Lung (tissue), 12 donors: ENCODE data around the gene MDK. TPM values are rescaled to one million over a fixed set of nuclear protein-coding genes. Genes with fewer than 3 reads are reported as not detected.

ENCODE experiments used
- ATAC-seq: fragments of 200-7000 bp; cut with Tn5 transposase; one replicate; pipeline ENCODE4 v1.9.1; 2020; ENCODE audit warnings: moderate number of reproducible peaks; ENCODE audit not compliant: insufficient read depth, low FRiP score
- DNase-seq, 3 donors: peaks; one replicate each; pipeline ENCODE4 v3.0.0-alpha.2; 2013 to 2017
- H3K27ac ChIP-seq, 2 donors: one replicate each; pipeline ENCODE4 v1.5.1; 2013; ENCODE audit warnings: mild to moderate bottlenecking in 2 of 2, moderate library complexity in 2 of 2, control low read depth in 1 of 2, inconsistent platforms in 1 of 2, low read depth in 1 of 2, low read length in 1 of 2
- H3K27me3 ChIP-seq, 3 donors: one replicate each; pipeline ENCODE4 v1.5.1; 2013; ENCODE audit warnings: low read length in 2 of 3; ENCODE audit not compliant: control insufficient read depth in 3 of 3, insufficient read depth in 3 of 3
- H3K36me3 ChIP-seq, 4 donors: one replicate each; pipeline ENCODE4 v1.5.1; 2013; ENCODE audit warnings: low read length in 4 of 4, mild to moderate bottlenecking in 1 of 4, moderate library complexity in 1 of 4; ENCODE audit not compliant: control insufficient read depth in 4 of 4, insufficient read depth in 4 of 4
- H3K4me1 ChIP-seq, 5 donors: one replicate each; pipeline ENCODE4 v1.5.1; 2013; ENCODE audit warnings: low read length in 5 of 5, mild to moderate bottlenecking in 2 of 5, moderate library complexity in 1 of 5; ENCODE audit not compliant: control insufficient read depth in 5 of 5, insufficient read depth in 5 of 5
- H3K4me3 ChIP-seq: one replicate; pipeline ENCODE4 v1.5.1; 2013; ENCODE audit warnings: mild to moderate bottlenecking, control low read depth, moderate library complexity
- H3K9ac ChIP-seq, 2 donors: one replicate each; pipeline ENCODE4 v1.5.1; 2013; ENCODE audit warnings: low read length in 2 of 2, control low read depth in 1 of 2; ENCODE audit not compliant: insufficient read depth in 1 of 2
- H3K9me3 ChIP-seq, 4 donors: one replicate each; pipeline ENCODE4 v1.5.1; 2013; ENCODE audit warnings: low read length in 3 of 4, mild to moderate bottlenecking in 1 of 4, moderate library complexity in 1 of 4; ENCODE audit not compliant: control insufficient read depth in 4 of 4, insufficient read depth in 3 of 4
- CTCF ChIP-seq: IDR thresholded peaks from 2 replicates; pipeline ENCODE4 v1.5.1; 2012; ENCODE audit warnings: mild to moderate bottlenecking; ENCODE audit errors: control extremely low read depth, extremely low read depth
- WGBS, 2 donors: extraction: QIAGEN DNeasy Blood & Tissue Kit; methylation state at CpG; one replicate each; pipeline ENCODE4 v1.1.7; 2013; 5-methylcytosine and 5-hydroxymethylcytosine counted together
- polyA plus RNA-seq, 2 donors: library from polyadenylated mRNA; stranded (reverse); fragments of 200-250 nt; gene quantifications; one replicate each; pipeline ENCODE4 v1.2.1, GENCODE V29; 2013
- total RNA-seq, 2 donors: library from RNA; depleted of rRNA in 1 of 2; stranded (reverse); fragments of >200 nt in 1 of 2; gene quantifications; one replicate each; pipeline ENCODE4 v1.2.1, GENCODE V29; 2014 to 2021
- donor health status: control.
- donor health status: control.
- donor health status: Bipolar disorder and iron deficiency.
- donor health status: healthy.
- donor health status: DM: yes; HTN: yes; CAD: no.

The MDK gene
- total and polyA plus RNA-seq, 4 donors: 26.9 to 134 (median 41.5) TPM

DNA sequence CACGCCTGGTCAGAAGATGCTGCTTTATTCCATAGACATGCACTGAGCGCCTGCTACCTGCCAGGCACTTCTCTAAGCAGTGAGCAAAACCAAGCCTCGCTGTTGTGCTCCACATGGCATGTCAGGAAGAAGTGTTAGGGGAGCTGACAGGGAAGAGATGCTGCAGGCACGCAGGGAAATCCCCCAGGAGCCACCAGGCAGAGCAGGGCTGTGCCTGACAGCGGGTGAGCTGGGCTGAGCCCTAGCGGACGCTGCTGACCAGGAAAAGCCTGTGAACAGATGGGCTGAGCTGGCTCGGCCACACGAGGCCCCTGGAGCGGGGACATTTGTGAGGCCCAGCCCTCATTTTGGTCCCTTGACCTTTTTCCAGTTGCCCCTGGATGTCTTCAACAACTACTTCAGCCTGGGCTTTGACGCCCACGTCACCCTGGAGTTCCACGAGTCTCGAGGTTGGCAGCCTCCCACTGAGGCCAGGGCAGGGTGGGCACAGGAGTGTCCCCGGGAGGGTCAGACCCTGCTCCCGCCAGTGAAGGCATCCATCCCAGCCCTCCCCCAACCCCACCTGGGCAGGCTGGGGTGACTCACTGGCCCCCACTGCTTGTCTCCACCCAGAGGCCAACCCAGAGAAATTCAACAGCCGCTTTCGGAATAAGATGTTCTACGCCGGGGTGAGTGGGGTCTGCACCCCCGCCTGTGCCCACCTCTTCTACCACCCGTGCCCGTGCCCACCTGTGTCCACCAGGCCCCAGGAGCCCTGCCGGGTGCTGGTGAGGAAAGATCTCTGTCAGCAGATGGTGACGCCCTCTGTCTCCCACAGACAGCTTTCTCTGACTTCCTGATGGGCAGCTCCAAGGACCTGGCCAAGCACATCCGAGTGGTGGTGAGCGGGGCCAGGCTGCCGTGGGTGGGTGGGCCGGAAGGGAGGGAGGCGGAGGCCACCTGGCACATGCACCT, 7.4 kb upstream of the MDK start:
- Histone ChIP-seq H3K9me3 (no peaks in the 10 kb centered on the region), H3K27me3 (no peaks in the 10 kb centered on the region), H3K4me1 (peaks cover 0 to 5% (median 0%) of the 10 kb centered on the region in 5 donors), H3K27ac (no peak overlapping the region), H3K9ac (no peak overlapping the region), H3K4me3 (no peak overlapping the region), H3K36me3 (peaks cover 5 to 75% (median 6%) of the 10 kb centered on the region in 4 donors)
- ATAC-seq: no peak
- DNase-seq: no peak
- no peak for TF ChIP-seq CTCF
- WGBS, 2 donors: 93% methylated on average over 30 of the region's 30 CpGs

DNA sequence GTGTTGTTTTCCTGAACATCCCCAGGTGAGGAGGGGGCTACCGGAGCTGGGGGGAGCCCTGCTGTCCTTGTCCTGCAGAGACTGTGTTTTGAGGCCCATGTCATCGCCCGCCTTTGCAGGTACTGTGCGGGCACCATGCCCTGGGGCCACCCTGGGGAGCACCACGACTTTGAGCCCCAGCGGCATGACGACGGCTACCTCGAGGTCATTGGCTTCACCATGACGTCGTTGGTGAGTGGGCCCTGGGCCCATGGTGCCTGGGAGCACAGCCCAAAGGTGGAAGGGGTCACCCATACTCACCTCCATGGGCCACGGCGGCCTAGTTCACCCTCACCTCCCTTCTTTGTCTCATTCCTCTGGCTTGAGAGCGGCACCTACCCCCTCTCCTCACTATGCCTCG, 6.7 kb upstream of the MDK start:
- Histone ChIP-seq H3K4me3 (no peak overlapping the region), H3K4me1 (peaks cover 0 to 6% (median 0%) of the 10 kb centered on the region in 5 donors), H3K27me3 (no peaks in the 10 kb centered on the region), H3K27ac (no peak overlapping the region), H3K9me3 (no peaks in the 10 kb centered on the region), H3K9ac (no peak overlapping the region), H3K36me3 (peaks cover 5 to 70% (median 6%) of the 10 kb centered on the region in 4 donors)
- TF ChIP-seq CTCF: no peak
- 92% methylated on average over 15 of the region's 15 CpGs for WGBS, 2 donors
- ATAC-seq (no peak), DNase-seq (no peak)

- Histone ChIP-seq H3K36me3 (peaks cover 5 to 64% (median 6%) of the 10 kb centered on the region in 4 donors), H3K27me3 (no peaks in the 10 kb centered on the region)
Observed at GRCh38 chr11:46375392-46376101, 5.9 kb upstream of the MDK start.

More at GRCh38 chr11:46375392-46376101, 5.9 kb upstream of the MDK start:
- Histone ChIP-seq H3K27ac (no peak overlapping the region), H3K4me3 (no peak overlapping the region), H3K9me3 (no peaks in the 10 kb centered on the region), H3K9ac (no peak overlapping the region), H3K4me1 (peaks cover 0 to 6% (median 0%) of the 10 kb centered on the region in 5 donors)
- WGBS, 2 donors: 96 to 97% methylated on average over 31 to 38 of the region's 38 CpGs
- no peak for TF ChIP-seq CTCF
- DNase-seq (no peak), ATAC-seq (no peak)
